HG03571 (cell line): Measurements from ENCODE around the gene SPON1.

ENCODE experiments used
- ATAC-seq: cut with Tn5 transposase; IDR thresholded peaks from one replicate; pipeline ENCODE4 v1.9.1; 2021; ENCODE audit not compliant: unreplicated experiment

The SPON1 gene

DNA sequence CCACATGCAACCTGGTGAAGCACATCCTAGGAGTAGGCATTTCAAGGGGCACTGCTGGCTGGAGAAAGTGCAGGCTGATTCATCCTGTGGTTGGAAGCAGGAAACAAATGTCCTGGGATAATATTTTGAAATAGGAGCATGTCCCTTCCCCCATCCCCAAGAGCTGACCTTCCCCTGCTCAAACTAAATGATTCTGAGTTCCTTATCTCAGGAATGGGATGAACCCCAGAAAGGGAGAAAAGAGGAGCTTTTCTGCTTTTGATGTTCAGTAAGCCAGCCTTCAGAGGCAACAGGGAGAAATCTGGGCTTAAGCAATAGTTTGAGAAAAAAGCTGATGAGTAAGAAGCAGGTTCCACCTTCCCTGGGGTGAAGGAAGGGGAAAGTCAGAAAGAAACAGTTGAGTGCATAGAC is 19.5 kb upstream of the SPON1 start:
- ATAC-seq = no peak

DNA sequence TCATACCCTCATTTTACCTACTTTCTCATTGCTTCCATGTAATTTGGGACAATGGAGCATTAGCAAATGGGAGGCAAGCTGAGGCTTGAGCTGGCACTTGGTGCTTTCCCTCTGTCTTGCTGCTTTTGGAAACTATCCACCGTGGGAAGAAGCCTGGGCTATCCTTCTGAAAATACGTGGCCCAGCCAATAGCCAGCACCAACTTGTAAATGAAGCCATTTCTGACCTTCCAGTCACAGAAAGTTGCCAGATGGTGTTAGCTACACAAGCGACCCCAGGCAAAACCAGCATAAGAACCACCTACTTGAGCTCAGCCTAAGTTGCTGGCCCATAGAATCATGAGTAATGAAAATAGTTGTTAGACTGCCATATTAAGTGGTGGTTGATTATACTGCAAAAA is 18.5 kb upstream of the SPON1 start:
- ATAC-seq = no peak

DNA sequence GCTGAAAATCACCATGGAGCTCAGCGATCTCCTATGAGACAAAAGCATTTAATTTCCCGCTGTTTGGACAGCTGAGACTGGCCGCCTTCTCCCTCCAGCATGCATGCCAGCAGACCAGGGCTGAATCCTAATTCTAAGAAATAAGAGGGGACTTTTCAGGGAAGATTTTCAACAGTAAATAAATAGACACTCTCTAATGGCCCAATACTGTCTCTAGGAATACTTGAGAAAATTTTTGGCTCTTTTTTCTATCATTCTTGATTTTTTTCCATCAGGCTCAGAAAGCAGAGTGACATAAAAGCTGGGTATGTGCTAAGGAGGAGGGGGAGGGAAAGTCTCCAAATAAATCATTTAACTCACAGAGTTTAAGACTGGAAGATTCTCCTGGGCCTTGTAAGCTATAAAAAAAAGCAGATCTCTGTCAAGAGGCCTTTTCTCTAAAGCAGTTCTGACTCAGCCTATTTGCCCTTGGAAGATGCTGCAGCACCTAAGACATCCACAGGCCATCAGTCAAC is 17.6 kb upstream of the SPON1 start:
- no peak for ATAC-seq

DNA sequence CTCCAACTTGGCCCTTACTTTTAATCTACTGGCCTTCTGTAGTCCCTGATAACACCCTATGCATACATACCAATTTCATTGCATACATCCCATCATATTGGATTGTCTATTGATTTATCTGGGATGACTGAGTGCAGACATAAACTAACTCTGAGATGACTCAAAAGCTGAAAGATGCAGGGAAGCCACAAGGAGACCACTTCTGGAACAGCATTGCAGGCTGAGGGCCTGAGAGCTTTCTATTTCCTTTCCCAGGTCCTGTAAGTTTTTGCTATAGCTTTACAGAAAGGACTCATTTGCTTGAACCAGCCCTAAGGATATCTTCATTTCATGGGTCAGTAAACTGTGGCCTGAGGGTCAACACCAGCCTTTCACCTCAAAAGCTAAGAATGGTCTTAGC is 15.1 kb upstream of the SPON1 start:
- no peak for ATAC-seq

DNA sequence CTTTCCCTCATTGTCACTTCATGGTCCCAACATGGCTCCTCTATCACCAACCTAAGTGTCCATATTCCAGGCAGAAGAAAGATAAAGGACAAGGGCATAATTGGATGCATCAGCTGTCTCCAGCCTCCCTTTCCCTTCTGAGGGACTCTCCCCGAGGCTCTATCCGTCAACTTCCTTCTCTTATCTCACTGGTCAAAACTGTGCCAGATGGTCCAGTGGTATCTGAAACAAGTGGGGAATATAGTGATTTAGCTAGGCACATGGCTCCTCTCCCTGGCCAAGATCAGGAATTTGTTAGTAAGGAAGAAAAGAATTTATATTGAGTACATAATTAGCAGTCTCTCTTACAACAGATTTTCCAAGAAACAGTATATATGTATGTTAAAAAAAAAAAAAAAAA is 12.6 kb upstream of the SPON1 start:
- ATAC-seq = no peak

DNA sequence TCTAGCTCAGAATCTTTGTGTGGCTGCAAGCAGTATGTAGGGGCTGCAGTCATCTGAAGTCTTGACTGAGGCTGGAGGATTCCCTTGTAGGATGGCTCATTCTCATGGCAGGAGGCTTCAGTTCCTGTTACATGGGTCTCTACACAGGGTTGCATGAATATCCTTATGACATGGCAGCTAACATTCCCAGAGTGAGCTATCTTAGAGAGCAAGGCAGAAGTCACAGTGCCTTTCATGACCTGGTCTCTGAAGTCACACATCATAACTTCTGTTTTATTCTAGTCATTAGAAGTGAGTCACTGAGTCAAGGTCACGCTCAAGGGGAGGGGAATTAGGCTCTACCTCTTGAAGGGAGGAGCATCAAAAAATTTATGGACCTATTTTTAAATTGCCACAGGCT is 10.3 kb upstream of the SPON1 start:
- no peak for ATAC-seq

DNA sequence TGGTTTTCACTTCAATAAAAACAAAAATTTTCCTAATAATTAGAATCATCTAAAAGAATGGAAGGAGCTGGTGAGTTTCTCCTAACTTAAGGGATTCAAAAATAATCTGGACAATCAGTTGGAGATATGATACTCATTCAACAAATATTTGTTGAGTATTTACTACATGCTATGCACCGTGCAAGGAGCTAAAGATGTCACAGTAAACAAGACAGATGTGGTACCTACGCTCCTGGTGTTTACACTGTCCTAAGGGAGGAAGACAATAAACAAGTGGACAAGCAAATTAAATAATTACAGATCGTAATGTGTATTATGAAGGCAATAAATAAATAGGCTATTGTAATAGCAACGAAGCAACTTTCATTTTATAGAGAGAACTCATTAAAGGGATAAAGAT is 9.9 kb upstream of the SPON1 start:
- no peak for ATAC-seq

DNA sequence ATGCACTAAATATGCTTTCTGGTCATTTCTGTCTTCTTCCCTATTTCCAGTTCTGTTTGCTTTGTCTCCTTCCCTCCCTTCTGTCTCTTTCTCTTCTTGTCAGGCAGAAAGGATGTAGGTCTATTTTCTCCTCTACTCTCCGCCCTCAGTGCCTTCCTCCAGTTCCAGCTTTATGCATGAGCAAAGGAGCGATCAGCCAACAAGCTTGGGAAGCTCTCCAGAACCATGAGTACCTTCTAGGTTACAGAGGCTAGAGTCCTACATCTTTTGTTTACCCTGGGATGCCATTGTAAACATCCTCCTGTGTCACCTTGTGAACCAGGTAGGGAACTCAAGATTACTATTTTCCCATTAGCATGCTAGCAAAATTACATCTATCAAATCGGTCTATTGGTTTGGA is 7.9 kb upstream of the SPON1 start:
- ATAC-seq = no peak

DNA sequence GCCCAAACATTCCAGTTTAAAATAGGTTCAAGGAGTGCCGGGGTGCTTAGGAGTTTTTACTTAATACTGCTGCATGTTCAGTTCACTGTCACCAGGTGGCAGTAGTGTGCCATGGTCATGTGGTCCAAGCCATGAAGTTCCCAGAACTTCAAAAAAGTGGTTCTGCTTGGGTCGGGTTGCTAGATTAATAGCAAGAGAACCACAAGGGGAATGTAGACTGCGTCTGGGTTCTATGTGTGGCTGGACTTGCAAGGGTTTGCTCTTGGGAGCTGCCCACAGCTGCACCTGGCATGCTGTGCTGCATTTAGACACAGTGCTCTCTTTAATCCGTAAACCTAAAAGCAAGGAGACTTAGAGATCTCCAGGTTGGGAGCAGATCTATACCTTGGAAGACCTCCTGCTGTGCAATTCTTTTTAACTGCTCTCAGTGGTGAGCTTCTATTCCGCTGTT is 6.5 kb upstream of the SPON1 start:
- ATAC-seq = no peak

DNA sequence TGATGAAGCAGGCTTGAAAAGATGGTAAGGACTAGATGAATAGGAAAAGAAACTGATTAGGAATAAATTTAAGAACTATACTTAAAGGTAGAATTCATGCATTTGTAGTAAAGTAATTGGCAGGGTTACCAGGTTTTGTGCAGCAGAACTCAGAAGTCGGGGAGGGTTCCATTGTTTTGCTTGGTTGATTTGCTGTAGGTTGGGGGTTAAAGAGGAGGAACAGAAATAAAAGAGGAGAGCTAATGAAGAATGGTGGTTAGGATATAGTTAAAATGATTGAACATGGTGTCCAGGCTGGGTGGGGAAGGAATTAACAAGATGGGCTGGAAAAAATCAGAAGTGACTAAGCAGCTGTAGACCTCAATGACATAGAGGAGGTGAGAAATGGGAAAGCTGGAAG is 5.5 kb upstream of the SPON1 start:
- ATAC-seq = no peak

DNA sequence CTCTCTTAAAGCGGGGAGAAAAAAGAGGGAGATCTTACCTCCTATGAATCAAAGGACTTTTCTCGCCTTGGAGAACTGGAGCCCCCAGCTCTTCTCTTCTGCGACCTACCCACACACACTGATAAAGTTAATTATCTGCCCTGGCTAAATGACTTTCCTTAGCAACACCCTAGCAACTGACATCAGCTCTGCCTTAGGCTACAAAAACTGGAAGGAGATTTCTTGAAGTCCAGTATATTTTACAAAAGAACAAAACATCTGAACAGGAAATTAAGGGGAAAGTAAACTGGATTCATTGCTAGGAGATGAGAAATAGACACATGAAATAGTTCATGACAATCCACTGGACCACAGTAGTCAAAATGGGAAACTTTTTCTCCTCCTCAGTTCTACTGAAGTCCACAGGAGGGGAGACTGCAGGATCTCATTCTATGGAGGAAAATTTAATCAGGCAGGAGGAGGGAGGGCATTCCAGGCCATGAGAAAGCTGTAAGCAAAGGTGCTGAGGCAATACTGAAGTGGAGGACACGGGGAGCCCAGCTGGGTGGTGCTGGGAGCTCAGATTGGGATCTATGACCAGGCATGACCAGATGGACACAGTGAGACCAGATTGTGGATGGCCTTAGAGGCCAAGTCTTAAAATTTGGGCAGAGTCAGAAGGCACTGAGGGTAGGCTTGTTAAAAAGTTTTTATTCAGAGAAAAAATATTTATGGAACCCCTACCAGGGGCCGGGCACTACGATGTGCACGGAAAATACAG is 3.7 kb upstream of the SPON1 start:
- no peak for ATAC-seq

DNA sequence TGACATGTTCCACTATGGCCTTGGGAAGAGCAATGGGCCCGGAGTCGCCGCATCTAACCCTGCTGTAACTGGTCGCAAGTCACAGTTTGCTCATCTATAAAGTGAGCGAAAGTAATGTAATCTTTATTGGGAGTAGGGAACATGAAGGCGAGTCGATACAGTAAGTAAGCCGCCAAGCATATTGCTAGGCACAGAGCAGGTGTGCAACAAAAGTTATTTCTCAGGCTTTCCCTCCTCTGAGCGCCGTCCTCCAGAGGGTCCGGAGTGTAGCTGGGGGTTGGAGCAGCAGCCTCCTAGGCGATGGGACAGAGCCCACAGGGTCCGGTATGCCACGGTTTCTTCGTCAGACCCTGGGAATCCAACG is 343 bp upstream of the SPON1 start:
- ATAC-seq = no peak

DNA sequence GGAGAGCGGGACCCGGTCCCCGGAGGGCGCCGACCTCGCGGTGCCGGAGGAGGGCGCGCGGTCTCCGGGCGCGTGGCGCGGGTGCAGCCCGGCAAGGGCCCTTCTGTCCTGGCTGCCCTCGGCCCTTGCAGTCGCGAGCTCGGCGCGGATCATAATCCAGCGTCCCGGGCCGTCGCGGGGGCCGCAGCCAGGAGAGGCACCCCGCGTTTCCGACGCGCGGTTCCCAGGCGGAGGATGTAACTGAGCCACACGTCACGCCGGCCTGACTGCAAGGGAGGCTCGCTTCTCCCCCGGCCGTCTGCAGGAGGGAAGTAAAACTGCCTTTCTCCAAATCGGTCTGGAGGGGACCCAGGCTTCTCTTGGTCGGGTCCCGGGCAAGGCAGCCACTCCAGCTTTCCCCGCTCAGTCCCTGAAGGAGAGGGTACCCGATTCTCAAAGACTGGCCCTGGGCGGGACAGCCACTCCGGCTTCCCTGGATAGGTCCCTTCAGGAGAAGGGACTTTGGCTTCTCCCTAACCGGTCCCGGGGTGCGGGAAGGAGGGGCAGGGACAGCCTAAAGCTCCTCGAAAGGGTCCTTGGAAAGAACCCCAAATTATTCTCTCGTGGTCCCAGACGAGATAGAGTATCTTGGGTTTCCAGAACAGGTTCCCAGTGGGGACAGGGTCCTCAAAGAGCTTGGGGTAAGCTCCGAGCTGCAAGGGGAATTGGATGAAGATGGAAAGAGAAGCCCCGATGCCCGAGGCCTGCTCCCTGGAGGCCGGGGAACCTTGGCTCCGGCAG is 836 bp downstream of the SPON1 start:
- no peak for ATAC-seq

DNA sequence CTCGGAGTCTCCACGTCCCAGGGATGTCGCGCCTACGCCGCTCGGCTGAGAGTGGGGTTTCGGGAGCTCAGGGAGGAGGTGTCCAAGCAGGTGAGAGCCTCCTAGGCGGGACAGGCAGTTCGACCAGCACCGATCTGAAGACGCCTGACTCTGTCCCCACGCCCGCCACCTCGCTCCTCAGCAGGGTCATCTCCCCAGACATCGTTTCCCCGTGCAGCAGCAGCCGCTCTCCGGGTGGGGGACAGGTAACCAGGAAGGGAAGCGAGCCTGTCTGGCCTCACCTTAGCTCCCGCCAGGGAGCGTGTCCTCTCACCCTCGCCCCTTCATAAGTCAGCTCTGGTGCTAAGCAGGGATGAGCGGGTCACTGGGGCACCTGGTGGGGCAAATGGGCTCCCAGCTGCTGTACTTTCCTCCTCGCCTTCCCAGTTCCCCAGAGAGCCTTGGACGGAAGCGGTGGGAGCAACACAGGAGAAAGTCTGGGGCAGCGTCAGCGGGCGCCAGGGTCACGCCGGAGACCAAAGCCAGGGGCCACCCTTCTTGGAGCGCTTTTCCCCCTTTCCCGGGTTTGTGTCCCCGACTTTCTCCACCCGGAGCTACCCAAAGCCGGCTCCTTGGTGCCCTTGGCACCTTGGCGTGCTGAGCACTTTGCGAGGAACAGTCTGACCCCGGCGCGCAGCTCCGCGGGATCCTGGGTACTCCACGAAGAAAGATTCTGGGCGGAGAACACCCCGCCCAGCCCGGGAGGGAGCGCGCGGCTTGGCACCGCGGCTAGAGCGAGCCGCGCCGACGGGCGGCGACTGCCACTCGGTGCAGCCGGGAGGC is 1.6 kb downstream of the SPON1 start:
- ATAC-seq = no peak

DNA sequence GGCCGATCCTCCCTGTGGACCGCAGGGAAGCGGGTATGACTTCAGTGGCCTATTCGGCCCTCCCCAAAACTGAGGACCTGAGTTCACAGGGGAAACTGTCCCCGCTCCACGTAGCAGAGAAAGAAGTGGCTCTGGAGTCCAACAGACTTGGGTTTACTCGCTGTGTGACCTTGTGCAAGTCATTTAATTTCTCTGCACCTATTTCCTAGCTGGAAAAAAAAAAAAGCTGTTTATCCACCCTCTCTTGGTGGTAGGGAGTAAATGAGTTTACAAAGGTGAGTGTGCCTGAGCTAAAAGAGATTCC is 2.2 kb downstream of the SPON1 start:
- no peak for ATAC-seq

DNA sequence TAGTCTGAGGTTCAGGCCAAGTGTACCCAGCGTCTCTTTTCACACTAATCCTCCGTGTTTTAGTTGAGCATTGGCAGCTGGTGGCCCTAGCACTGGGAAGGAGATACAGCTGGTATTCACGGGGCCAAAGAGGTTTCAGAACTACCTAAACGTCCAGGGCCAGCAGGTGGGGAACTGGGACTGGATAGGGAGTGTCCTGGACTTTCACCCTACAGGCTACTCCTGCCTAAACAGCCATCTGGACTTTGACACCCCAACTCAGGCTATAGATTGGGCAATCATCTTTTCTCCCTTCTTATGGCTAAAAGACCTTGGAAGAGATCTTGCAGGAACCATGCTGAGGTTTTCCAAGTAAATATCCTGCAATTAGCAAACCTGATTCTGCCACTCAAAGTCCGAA is 2.8 kb downstream of the SPON1 start:
- no peak for ATAC-seq

DNA sequence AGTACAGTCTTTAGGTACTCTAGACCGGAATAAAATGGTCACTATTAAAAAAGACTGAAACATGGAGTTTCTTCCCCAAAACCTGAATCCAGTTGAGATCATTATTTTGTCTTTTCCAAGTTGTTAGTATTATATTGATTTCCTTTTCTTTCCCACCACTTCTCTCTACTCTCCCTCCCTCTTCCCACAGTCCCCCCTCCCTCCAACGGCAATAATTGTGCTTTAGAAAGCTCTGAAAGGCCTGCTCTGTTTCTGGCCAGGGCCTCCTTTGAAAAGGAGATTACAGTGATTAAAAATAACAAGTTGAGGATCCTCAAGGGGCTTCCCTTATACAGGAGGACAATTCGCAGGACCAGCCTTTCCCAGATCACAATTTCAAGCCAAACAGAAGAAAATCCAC is 3.5 kb downstream of the SPON1 start:
- ATAC-seq = no peak

DNA sequence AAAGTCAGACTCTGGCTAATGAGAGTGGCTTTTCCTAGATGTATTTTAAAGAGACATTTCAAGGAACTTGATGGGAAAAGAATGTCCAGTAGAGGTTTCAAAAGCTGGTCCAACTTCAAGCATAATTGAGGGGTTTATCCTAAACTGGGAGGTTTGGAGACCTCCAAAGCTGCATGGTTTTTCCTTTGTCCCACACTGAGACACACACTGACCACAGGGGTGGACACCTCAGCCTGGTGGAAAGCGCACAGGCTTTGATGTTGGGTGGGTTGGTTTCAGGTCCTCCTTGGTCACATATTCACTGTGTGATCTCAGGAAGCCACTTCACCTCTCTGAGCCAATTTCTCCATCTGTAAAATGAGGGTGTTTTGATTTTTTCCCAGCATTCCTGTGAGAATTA is 4.0 kb downstream of the SPON1 start:
- ATAC-seq = no peak

DNA sequence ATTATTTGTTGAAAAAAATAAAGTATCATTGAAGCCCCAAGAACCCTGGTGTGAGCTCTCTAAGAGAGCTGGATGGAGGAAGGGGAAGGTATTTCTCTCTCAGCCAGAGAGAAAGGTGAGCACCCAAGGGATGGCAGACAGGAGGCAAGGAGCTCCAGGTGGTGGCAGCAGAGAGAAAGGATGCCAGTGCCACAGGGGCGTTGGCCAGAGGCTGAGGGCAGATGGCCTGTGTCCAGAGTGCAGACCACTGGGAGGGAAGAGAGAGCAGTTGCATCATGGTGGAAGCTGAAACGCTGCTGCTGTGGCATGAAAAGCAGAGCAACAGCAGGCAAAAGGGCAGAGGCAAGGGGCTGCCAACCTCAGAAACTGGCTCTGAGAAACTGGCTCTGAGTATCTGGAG is 8.5 kb downstream of the SPON1 start:
- no peak for ATAC-seq

DNA sequence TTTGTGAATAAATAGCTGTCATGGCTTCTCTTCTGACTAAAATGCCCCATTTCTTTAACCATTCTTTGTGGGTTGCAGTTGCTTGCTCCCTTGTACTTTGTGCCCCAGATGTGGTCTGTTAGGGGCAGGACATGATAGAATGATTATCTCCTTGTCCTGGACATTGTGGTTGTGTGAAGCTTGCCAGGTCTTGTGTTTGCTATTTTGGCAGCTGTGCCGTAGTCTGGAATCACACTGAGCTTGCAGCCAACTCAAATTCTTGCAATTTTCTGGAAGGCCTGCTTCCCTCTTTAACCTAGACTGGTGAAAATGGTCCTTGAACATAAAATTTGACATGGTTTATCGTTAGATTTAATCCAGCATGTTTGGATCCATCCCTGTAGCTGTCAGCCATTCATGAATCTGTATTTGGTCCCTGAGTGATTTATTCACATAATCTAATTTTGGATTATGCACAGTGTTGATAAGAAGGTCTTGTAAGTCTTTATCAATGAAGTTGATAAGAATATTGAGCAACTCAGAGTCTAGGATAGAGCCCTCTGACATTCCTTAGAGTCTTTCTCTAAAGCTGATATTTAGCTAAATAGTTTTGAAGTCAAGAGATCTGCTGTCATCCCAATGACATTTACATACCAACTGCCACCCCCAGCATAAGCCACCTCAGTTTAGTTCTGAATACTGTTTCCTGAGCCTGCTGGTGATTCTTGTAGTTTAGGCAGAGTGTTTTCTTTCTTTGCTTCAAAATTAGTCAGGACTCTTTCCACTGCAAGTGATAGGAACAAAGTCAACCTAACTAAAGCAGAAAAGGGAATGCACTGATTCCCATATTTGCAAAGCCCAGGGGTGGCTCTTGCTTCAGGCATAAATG is 9.8 kb downstream of the SPON1 start:
- no peak for ATAC-seq

DNA sequence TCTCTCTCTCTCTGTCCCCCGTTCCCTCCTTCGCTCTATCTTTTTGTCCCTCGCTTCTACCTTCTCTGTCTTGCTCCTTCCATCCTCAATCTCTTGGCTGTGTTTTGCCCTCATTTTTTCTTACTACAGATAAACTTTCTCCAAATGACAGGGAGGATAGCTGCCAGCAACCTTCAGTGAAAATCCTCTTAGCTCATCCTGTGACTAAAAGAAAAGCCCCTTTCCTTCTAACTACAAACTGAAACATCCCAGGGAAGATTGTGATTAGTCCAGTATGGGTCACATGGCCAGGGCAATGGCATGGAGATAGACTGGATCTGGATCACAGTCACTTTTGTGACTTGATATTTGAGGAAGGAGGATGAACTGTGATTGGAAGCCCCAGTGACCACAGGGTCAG is 10.4 kb downstream of the SPON1 start:
- ATAC-seq = no peak
